PC-3 (cell line): Measurements from ENCODE around the gene WNK2.

ENCODE experiments used
- EZH2 ChIP-seq: fragments of 300-600 bp; sonication (generic); IDR thresholded peaks from one replicate; pipeline ENCODE4 v1.6.1; 2017; ENCODE audit warnings: antibody characterized with exemption, mild to moderate bottlenecking, low read length; ENCODE audit not compliant: unreplicated experiment
- EZH2phosphoT487 ChIP-seq: fragments of 300-600 bp; sonication (generic); IDR thresholded peaks from 2 replicates; pipeline ENCODE4 v1.6.1; 2018; ENCODE audit warnings: mild to moderate bottlenecking, antibody characterized with exemption, low read length, borderline replicate concordance
- TF ChIP-seq, protein P1 (sequence below): fragments of 300-600 bp; sonication (generic); conservative IDR thresholded peaks from 2 replicates; pipeline ENCODE4 v1.5.1; 2017; ENCODE audit warnings: antibody characterized with exemption, low read depth, mild to moderate bottlenecking, low read length

- TF ChIP-seq, protein P1, sequence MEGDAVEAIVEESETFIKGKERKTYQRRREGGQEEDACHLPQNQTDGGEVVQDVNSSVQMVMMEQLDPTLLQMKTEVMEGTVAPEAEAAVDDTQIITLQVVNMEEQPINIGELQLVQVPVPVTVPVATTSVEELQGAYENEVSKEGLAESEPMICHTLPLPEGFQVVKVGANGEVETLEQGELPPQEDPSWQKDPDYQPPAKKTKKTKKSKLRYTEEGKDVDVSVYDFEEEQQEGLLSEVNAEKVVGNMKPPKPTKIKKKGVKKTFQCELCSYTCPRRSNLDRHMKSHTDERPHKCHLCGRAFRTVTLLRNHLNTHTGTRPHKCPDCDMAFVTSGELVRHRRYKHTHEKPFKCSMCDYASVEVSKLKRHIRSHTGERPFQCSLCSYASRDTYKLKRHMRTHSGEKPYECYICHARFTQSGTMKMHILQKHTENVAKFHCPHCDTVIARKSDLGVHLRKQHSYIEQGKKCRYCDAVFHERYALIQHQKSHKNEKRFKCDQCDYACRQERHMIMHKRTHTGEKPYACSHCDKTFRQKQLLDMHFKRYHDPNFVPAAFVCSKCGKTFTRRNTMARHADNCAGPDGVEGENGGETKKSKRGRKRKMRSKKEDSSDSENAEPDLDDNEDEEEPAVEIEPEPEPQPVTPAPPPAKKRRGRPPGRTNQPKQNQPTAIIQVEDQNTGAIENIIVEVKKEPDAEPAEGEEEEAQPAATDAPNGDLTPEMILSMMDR, result no peak
- TF ChIP-seq EZH2 (no peak), EZH2phosphoT487 (no peak)
Observed at GRCh38 chr9:93200449-93200742, 16.5 kb downstream of the WNK2 start.
